ENCODE measurements around the gene MIGA2.

DNA sequence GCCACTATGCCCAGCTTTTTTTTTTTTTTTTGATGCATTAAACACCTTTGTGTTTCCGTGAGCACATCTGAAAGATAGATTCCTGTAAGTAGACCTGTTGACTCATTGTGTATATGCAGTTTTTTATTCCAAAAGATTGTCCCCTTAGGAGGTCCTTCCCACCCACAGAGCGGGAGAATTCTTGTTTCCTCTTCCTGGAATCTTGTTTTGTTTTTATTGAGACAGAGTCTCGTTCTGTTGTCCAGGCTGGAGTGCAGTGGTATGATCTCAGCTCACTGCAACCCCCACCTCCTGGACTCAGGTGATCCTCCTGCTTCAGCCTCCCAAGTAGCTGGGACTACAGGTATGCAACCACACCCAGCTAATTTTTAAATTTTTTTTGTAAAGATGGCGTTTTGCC lies 82.4 kb downstream of the MIGA2 start:
- TF ChIP-seq POLR2A (IDR thresholded peaks at IDR 0.05; ENCODE audit: low read depth, low read length) (no peak), PAX5 (IDR thresholded peaks at IDR 0.05; ENCODE audit: insufficient read depth, low read length, severe bottlenecking) (no peak), TAF1 (IDR thresholded peaks at IDR 0.05; ENCODE audit: low read depth, low read length) (no peak), POLR2AphosphoS5 (IDR thresholded peaks at IDR 0.05; ENCODE audit: low read depth, low read length) (no peak), POU2F2 (IDR thresholded peaks at IDR 0.05; ENCODE audit: low read depth, low read length) (no peak)
